Hepatic stellate cell (primary cell): ENCODE results near the gene RASL12.
A peak's percentile ranks its signal among the peaks of the same experiment; 100 is the strongest.

Experiments used
- DNase-seq: peaks from one replicate; pipeline ENCODE4 v3.0.0; 2011; ENCODE audit warnings: low spot score

Gene RASL12

GRCh38 chr15:65092911-65093792 is 25.4 kb upstream of the RASL12 start:
- DNase-seq, result no peak

GRCh38 chr15:65091946-65092770 is 24.4 kb upstream of the RASL12 start:
- DNase-seq, result no peak

- no peak for DNase-seq
Observed at GRCh38 chr15:65089206-65089824, 21.5 kb upstream of the RASL12 start.

GRCh38 chr15:65088643-65089021 is 20.8 kb upstream of the RASL12 start:
- DNase-seq, result no peak

- DNase-seq, result no peak
Observed at GRCh38 chr15:65087873-65088642, 20.3 kb upstream of the RASL12 start.

GRCh38 chr15:65087411-65087810 is 19.6 kb upstream of the RASL12 start:
- DNase-seq, result no peak

- DNase-seq, result no peak
Observed at GRCh38 chr15:65086680-65087111, 18.9 kb upstream of the RASL12 start.

- no peak for DNase-seq
Observed at GRCh38 chr15:65085990-65086679, 18.3 kb upstream of the RASL12 start.

- no peak for DNase-seq
Observed at GRCh38 chr15:65085207-65085753, 17.5 kb upstream of the RASL12 start.

GRCh38 chr15:65084500-65085206 is 16.9 kb upstream of the RASL12 start:
- no peak for DNase-seq

GRCh38 chr15:65083262-65083701 is 15.5 kb upstream of the RASL12 start:
- peak; percentile 52 for DNase-seq

GRCh38 chr15:65082303-65082953 is 14.6 kb upstream of the RASL12 start:
- no peak for DNase-seq

GRCh38 chr15:65081758-65082157 is 14.0 kb upstream of the RASL12 start:
- DNase-seq, result no peak

- no peak for DNase-seq
Observed at GRCh38 chr15:65081270-65081669, 13.5 kb upstream of the RASL12 start.

GRCh38 chr15:65079580-65079979 is 11.8 kb upstream of the RASL12 start:
- no peak for DNase-seq

- peak; percentile 72 for DNase-seq
Observed at GRCh38 chr15:65077981-65078352, 10.2 kb upstream of the RASL12 start.

GRCh38 chr15:65077291-65077980 is 9.6 kb upstream of the RASL12 start:
- DNase-seq, result no peak

- DNase-seq, result no peak
Observed at GRCh38 chr15:65076486-65077290, 8.9 kb upstream of the RASL12 start, which contains the start of gene KBTBD13. TSS of gene KBTBD13 (plus strand) at chr15:65076746. CDS start at chr15:65076816, 70 bp downstream.
